WERI-Rb-1 (cell line): Measurements from ENCODE around the gene CITED1.

Experiments used
- DNase-seq: peaks from one replicate; pipeline ENCODE4 v3.0.0-alpha.2; 2020
- H3K27ac ChIP-seq: fragments of 250-450 bp; sonication (Bioruptor Pico); 2 replicates; pipeline ENCODE4 v1.5.1; 2020; ENCODE audit warnings: mild to moderate bottlenecking, moderate library complexity
- H3K27me3 ChIP-seq: fragments of 250-450 bp; sonication (Bioruptor Pico); 2 replicates; pipeline ENCODE4 v1.5.1; 2021; ENCODE audit warnings: mild to moderate bottlenecking, low read depth, moderate library complexity; ENCODE audit not compliant: insufficient read depth, severe bottlenecking
- H3K36me3 ChIP-seq: fragments of 250-450 bp; sonication (Bioruptor Pico); 2 replicates; pipeline ENCODE4 v1.5.1; 2020; ENCODE audit warnings: mild to moderate bottlenecking, moderate library complexity
- H3K4me3 ChIP-seq: 2 replicates; pipeline ENCODE4 v1.5.1; 2011; ENCODE audit warnings: low read depth, mild to moderate bottlenecking, control low read depth, low read length
- H3K9me3 ChIP-seq: fragments of 250-450 bp; sonication (Bioruptor Pico); 2 replicates; pipeline ENCODE4 v1.5.1; 2021; ENCODE audit warnings: mild to moderate bottlenecking, moderate library complexity; ENCODE audit not compliant: severe bottlenecking
- TF ChIP-seq, protein P1 (sequence below): IDR thresholded peaks from 2 replicates; pipeline ENCODE4 v1.5.1; 2011; ENCODE audit warnings: low read depth, mild to moderate bottlenecking, control low read depth, inconsistent platforms, low read length

The CITED1 gene

DNA sequence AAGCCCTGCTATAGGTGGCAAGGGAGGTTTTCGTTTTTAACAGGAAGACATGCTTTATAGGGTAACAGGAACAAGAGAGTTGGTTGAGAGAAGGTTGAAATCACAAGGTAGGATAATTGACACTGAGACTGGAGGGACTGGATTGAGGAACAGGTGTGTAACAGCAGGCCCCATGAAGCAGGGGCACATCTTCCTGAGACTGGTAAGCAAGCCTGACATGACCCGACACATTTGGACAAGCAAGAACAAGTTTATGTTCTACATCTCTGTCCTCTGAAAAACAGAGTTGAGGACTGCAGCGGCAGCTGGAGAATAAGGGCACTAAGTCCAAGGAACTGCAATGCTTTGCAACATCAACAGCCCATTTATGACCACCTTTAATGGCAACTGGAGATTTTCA lies 33.9 kb downstream of the CITED1 start:
- Histone ChIP-seq H3K27ac (no peak overlapping the region), H3K36me3 (peaks cover 97% of the 10 kb centered on the region), H3K9me3 (no peaks in the 10 kb centered on the region), H3K27me3 (no peaks in the 10 kb centered on the region), H3K4me3 (no peak overlapping the region)
- no peak for DNase-seq
- TF ChIP-seq, protein P1, sequence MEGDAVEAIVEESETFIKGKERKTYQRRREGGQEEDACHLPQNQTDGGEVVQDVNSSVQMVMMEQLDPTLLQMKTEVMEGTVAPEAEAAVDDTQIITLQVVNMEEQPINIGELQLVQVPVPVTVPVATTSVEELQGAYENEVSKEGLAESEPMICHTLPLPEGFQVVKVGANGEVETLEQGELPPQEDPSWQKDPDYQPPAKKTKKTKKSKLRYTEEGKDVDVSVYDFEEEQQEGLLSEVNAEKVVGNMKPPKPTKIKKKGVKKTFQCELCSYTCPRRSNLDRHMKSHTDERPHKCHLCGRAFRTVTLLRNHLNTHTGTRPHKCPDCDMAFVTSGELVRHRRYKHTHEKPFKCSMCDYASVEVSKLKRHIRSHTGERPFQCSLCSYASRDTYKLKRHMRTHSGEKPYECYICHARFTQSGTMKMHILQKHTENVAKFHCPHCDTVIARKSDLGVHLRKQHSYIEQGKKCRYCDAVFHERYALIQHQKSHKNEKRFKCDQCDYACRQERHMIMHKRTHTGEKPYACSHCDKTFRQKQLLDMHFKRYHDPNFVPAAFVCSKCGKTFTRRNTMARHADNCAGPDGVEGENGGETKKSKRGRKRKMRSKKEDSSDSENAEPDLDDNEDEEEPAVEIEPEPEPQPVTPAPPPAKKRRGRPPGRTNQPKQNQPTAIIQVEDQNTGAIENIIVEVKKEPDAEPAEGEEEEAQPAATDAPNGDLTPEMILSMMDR: no peak

DNA sequence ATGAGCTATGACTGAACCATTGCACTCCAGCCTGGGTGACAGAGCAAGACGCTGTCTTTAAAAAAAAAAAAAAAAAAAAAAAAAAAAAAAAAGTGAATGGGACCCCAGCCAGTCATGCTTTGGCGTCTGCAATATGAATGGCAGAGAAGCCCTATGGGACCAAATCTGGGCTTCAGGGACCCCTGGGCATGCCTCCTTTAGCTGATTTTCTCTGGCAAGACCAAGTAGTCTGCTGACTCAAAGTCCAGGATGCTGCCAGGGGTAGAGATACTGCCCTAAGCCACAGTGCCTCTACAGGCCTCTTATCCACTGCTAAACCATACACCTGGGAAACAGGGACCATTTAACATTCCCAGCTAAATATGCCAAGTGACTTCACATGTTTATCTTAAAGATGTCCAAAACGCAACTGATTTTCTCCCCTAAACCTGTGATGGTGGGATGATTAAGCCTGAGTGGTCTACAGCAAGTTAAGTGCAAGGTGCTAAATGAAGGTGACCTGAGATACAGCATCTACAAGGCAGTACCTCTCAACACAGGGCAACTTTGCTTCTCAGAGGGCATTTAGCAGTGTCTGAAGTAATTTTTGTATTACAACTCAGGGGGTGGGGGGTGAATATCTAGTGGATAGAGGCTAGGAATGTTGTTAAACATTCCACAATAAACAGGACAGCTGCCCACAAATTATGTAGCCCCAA lies 34.5 kb downstream of the CITED1 start:
- H3K4me3 ChIP-seq: no peak overlapping the region
- no peak for DNase-seq
- H3K36me3 ChIP-seq: peaks cover 97% of the 10 kb centered on the region
- H3K9me3 ChIP-seq: no peaks in the 10 kb centered on the region
- no peaks in the 10 kb centered on the region for H3K27me3 ChIP-seq
- TF ChIP-seq, protein P1: no peak
- H3K27ac ChIP-seq: no peak overlapping the region

DNA sequence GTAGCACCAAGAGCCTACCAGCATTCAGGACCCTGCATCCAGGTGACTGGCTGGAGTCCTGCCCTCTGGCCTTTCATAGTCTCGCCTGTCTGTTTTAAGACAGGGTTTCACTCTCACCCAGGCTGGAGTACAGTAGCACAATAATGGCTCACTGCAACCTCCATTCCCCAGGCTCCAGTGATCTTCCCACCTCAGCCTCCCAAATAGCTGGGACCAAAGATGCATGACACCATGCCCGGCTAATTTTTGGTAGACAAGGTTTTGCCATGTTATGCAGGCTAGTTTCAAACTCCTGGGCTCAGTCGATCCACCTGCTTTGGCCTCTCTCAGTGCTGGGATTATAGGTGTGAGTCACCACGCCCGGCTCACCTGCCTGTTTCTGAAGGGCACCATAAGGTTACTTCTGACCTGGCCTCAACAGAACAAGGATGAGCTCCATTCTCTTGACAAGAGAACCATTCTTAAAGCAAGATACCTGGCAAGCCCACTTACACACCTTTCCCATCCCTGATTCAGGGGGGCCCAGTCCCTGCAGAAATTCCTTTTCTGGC lies 35.3 kb downstream of the CITED1 start:
- Histone ChIP-seq H3K4me3 (no peak overlapping the region), H3K27ac (no peak overlapping the region), H3K27me3 (no peaks in the 10 kb centered on the region), H3K9me3 (no peaks in the 10 kb centered on the region), H3K36me3 (peaks cover 96% of the 10 kb centered on the region)
- TF ChIP-seq, protein P1: no peak
- DNase-seq: no peak

DNA sequence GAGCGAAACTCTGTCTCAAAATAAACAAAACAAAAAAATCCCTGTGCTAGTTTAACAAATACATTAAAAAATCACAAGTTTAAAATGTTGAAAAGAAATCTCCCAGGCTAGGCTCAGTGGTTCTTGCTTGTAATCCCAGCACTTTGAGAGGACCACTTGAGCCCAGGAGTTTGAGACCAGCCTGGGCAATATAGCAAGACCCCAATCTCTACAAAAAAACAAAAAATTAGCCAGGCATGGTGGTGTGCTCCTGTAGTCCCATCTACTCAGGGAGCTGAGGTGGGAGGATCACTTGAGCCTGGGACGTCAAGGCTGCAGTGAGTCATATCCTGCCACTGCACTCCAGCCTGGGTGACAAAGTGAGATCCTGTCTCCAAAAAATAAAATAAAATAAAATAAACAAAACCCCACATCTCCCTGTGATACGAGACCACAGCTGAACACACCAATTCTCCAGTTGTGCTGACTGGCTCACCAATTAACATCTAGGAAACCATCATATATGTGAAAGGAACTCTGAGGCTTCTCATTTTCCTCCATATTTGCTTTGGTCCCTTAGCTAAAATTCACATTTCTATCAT lies 36.0 kb downstream of the CITED1 start:
- H3K4me3 ChIP-seq: no peak overlapping the region
- H3K36me3 ChIP-seq: peaks cover 90% of the 10 kb centered on the region
- DNase-seq: no peak

DNA sequence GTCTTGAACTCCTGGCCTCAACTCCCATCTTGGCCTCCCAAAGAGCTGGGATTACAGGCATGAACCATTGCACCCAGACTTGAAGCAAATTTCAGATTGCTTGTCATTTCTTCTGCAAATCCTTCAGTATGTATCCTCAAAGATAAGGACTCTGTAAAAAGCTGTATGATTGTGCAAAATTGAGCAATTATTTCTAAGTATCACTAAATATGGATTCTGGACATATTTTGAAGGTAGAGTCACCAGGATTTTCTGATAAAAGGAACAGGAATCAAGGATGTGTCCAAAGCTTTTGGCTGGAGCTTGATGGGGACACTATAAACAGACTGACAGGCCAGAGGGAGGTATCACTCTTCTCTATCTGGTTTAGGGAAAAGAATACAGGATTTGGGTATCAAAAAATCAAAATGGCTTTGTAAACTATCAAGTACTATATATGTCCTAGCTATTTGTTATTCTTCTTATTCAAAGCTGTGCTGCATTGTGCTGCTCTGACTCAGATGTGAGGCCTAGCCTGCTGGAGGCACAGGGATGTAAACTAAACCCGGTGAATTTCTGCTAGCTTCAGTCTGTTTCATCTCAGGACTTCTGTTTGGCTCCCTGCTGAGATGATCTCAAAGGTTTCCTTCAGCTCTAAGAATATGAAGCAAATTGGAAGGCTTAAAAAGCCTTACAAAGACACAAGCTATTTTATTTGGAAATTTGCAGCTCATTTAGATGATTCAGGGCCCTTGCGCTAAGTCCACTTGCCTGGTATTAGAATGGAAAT lies 36.9 kb downstream of the CITED1 start:
- TF ChIP-seq, protein P1: no peak
- Histone ChIP-seq H3K27ac (no peak overlapping the region), H3K9me3 (no peaks in the 10 kb centered on the region), H3K27me3 (no peaks in the 10 kb centered on the region), H3K4me3 (no peak overlapping the region), H3K36me3 (peaks cover 80% of the 10 kb centered on the region)
- no peak for DNase-seq

More for the DNA sequence above, 36.0 kb downstream of the CITED1 start:
- TF ChIP-seq, protein P1: no peak
- Histone ChIP-seq H3K9me3 (no peaks in the 10 kb centered on the region), H3K27ac (no peak overlapping the region), H3K27me3 (no peaks in the 10 kb centered on the region)
